OCI-LY7 (cell line): ENCODE results near the gene FMN1. TPM values are rescaled to one million over a fixed set of nuclear protein-coding genes. Genes with fewer than 3 reads are reported as not detected.

ENCODE experiments used
- BruUV-seq: library from RNA; stranded (reverse); fragments of 400-500 nt; replicated peaks from 2 replicates; lab custom pipeline; 2021; lab: Mats Ljungman, UMichigan
- CTCF ChIA-PET: fragments of 300-600 bp; sonication (Branson Sonifier 250); formaldehyde crosslinking; loops from one replicate; lab custom pipeline; 2022; ENCODE audit warnings: antibody characterized with exemption; ENCODE audit not compliant: unreplicated experiment; lab: Charles Lee
- POLR2A ChIA-PET: fragments of 300-600 bp; sonication (Branson Sonifier 250); formaldehyde crosslinking; loops from one replicate; lab custom pipeline; 2022; ENCODE audit warnings: antibody characterized with exemption; lab: Charles Lee
- DNase-seq: peaks from one replicate; pipeline ENCODE4 v3.0.0-alpha.2; 2015; ENCODE audit warnings: low spot score
- H2AFZ ChIP-seq: fragments of 200-600 bp; sonication (generic), shearing (Covaris generic); 2 replicates; pipeline ENCODE4 v1.6.1; 2014; ENCODE audit warnings: mild to moderate bottlenecking, antibody characterized with exemption, low read length, moderate library complexity
- H3K27ac ChIP-seq: fragments of 200-600 bp; sonication (generic); 2 replicates; pipeline ENCODE4 v1.5.1; 2014; ENCODE audit warnings: mixed run types, low read depth, mild to moderate bottlenecking, moderate library complexity, low read length, inconsistent platforms; ENCODE audit not compliant: poor library complexity, severe bottlenecking
- H3K36me3 ChIP-seq: fragments of 200-600 bp; sonication (generic); 2 replicates; pipeline ENCODE4 v1.6.1; 2014; ENCODE audit warnings: mild to moderate bottlenecking, antibody characterized with exemption, low read length, moderate library complexity, mixed read lengths; ENCODE audit not compliant: insufficient read depth
- H3K4me1 ChIP-seq: fragments of 200-600 bp; sonication (generic); 2 replicates; pipeline ENCODE4 v1.5.1; 2014; ENCODE audit warnings: mild to moderate bottlenecking, low read length; ENCODE audit not compliant: insufficient read depth, poor library complexity, severe bottlenecking
- H3K4me2 ChIP-seq: fragments of 200-600 bp; sonication (generic); 2 replicates; pipeline ENCODE4 v1.6.1; 2014; ENCODE audit warnings: mild to moderate bottlenecking, low read length
- H3K4me3 ChIP-seq: fragments of 200-600 bp; sonication (generic); 2 replicates; pipeline ENCODE4 v1.5.1; 2014; ENCODE audit warnings: mild to moderate bottlenecking, low read depth, low read length; ENCODE audit not compliant: poor library complexity, severe bottlenecking
- H3K79me2 ChIP-seq: fragments of 200-600 bp; sonication (generic); 2 replicates; pipeline ENCODE4 v1.6.1; 2016; ENCODE audit warnings: low read depth, mild to moderate bottlenecking, low read length, moderate library complexity, mixed read lengths; ENCODE audit not compliant: insufficient read depth
- H3K9me2 ChIP-seq: fragments of 200-600 bp; sonication (generic); 2 replicates; pipeline ENCODE4 v1.6.1; 2016; ENCODE audit warnings: mild to moderate bottlenecking, low read length, mixed read lengths; ENCODE audit not compliant: insufficient read depth
- H3K9me3 ChIP-seq: fragments of 200-600 bp; sonication (generic); 2 replicates; pipeline ENCODE4 v1.6.1; 2014; ENCODE audit warnings: mild to moderate bottlenecking, mixed run types, low read length, mixed read lengths
- H4K20me1 ChIP-seq: fragments of 200-600 bp; sonication (generic); 2 replicates; pipeline ENCODE4 v1.6.1; 2014; ENCODE audit warnings: mild to moderate bottlenecking, antibody characterized with exemption, low read length, moderate library complexity, mixed read lengths; ENCODE audit not compliant: insufficient read depth
- CTCF ChIP-seq: fragments of 200-600 bp; sonication (generic); conservative IDR thresholded peaks from 2 replicates; pipeline ENCODE4 v1.5.1; 2014; ENCODE audit warnings: mild to moderate bottlenecking, antibody characterized with exemption, low read length, moderate library complexity, mixed read lengths
- EZH2phosphoT487 ChIP-seq: fragments of 200-600 bp; sonication (generic); IDR thresholded peaks from 2 replicates; pipeline ENCODE4 v1.6.1; 2018; ENCODE audit warnings: low read depth, borderline replicate concordance, mild to moderate bottlenecking, mixed run types, antibody characterized with exemption, low read length, moderate library complexity, mixed read lengths
- intact Hi-C: fragments of 100-400 bp; cut with micrococcal nuclease; formaldehyde crosslinking; loops from one replicate; pipeline ENCODE4 v1.10.0; 2022; ENCODE audit not compliant: unreplicated experiment
- total RNA-seq, 2 experiments: library from RNA; depleted of rRNA in 1 of 2; stranded (reverse); fragments of >200 nt in 1 of 2; shearing (Covaris generic) in 1 of 2; gene quantifications; 2 replicates each; pipeline ENCODE4 v1.2.3, GENCODE V29; 2014 to 2022

FMN1 gene
- total RNA-seq, 2 experiments from 2014 or later: 3.2 to 4.2 TPM

GRCh38 chr15:32837935-32838334 is 356.6 kb downstream of the FMN1 start:
- H4K20me1 ChIP-seq: no peaks in the 10 kb centered on the region
- H3K4me1 ChIP-seq: peaks cover 11% of the 10 kb centered on the region
- ChIA-PET CTCF (no interaction called here), POLR2A (interaction anchor here (0.6 kb wide), 1 partner anchor 150 kb away, joined by 6 read pairs; no protein-coding TSS in a partner anchor)
- intact Hi-C loops: no loop called here
- H3K79me2 ChIP-seq: no peaks in the 10 kb centered on the region
- no peak for DNase-seq
- TF ChIP-seq CTCF (no peak), EZH2phosphoT487 (no peak)
- H3K4me2 ChIP-seq: no peak overlapping the region
- H3K4me3 ChIP-seq: no peak overlapping the region
- H3K36me3 ChIP-seq: no peaks in the 10 kb centered on the region
- no TSS peak for BruUV-seq
- no peaks in the 10 kb centered on the region for H3K9me3 ChIP-seq
- H2AFZ ChIP-seq: no peak overlapping the region
- H3K9me2 ChIP-seq: no peaks in the 10 kb centered on the region
- no peak overlapping the region for H3K27ac ChIP-seq

- intact Hi-C loops: no loop called here
- Histone ChIP-seq H3K4me2 (no peak overlapping the region), H3K36me3 (no peaks in the 10 kb centered on the region), H3K4me1 (peaks cover 11% of the 10 kb centered on the region), H3K4me3 (no peak overlapping the region), H3K79me2 (no peaks in the 10 kb centered on the region), H3K27ac (no peak overlapping the region), H4K20me1 (no peaks in the 10 kb centered on the region), H3K9me3 (no peaks in the 10 kb centered on the region), H3K9me2 (no peaks in the 10 kb centered on the region), H2AFZ (peak overlapping the region; percentile 56; the same call in 1 of the 2 replicates)
- BruUV-seq: no TSS peak
- CTCF ChIA-PET: interaction anchor here (0.8 kb wide), 1 partner anchor 10 kb away, joined by 3 read pairs; no protein-coding TSS in a partner anchor
- no peak for TF ChIP-seq CTCF
- no peak for TF ChIP-seq EZH2phosphoT487
- POLR2A ChIA-PET: interaction anchor here (1.3 kb wide), 1 partner anchor 9 kb away, joined by 5 read pairs; no protein-coding TSS in a partner anchor
- peak; percentile 73 for DNase-seq
Observed at GRCh38 chr15:32834156-32834555, 360.4 kb downstream of the FMN1 start.

- Histone ChIP-seq H3K79me2 (no peaks in the 10 kb centered on the region), H3K9me3 (no peaks in the 10 kb centered on the region), H4K20me1 (no peaks in the 10 kb centered on the region), H3K9me2 (no peaks in the 10 kb centered on the region), H3K27ac (no peak overlapping the region), H3K4me1 (peaks cover 11% of the 10 kb centered on the region), H2AFZ (0 out of 2 replicates have a peak overlapping the region, but pooled peaks have one; percentile 56), H3K36me3 (no peaks in the 10 kb centered on the region), H3K4me3 (no peak overlapping the region), H3K4me2 (no peak overlapping the region)
- intact Hi-C loops: no loop called here
- ChIA-PET POLR2A (interaction anchor here (1.3 kb wide), 1 partner anchor 10 kb away, joined by 5 read pairs; no protein-coding TSS in a partner anchor), CTCF (no interaction called here)
- no peak for DNase-seq
- no peak for TF ChIP-seq EZH2phosphoT487
- no peak for TF ChIP-seq CTCF
- BruUV-seq: no TSS peak
Observed at GRCh38 chr15:32833379-32833821, 361.1 kb downstream of the FMN1 start.
